Epithelial cell of proximal tubule (primary cell): ENCODE results near the gene IFI27L2. TPM values are rescaled to one million over a fixed set of nuclear protein-coding genes. Genes with fewer than 3 reads are reported as not detected.
A peak's percentile ranks its signal among the peaks of the same experiment; 100 is the strongest.

Experiments
- DNase-seq: peaks from one replicate; pipeline ENCODE4 v3.0.0-alpha.2; 2011; ENCODE audit warnings: low read depth
- H3K4me3 ChIP-seq: 2 replicates; pipeline ENCODE4 v1.5.1; 2011; ENCODE audit warnings: low read depth, mild to moderate bottlenecking, low read length
- total RNA-seq: library from RNA; depleted of rRNA; stranded (reverse); fragments of >200 nt; gene quantifications from 2 replicates; pipeline ENCODE4 v1.2.3, GENCODE V29; 2015
- TF ChIP-seq, protein P1 (sequence below): conservative IDR thresholded peaks from 2 replicates; pipeline ENCODE4 v1.5.1; 2012; ENCODE audit warnings: low read depth, mild to moderate bottlenecking, low read length

IFI27L2 gene
- total RNA-seq, 1 donor from 2014 or later, result 139 TPM

DNA sequence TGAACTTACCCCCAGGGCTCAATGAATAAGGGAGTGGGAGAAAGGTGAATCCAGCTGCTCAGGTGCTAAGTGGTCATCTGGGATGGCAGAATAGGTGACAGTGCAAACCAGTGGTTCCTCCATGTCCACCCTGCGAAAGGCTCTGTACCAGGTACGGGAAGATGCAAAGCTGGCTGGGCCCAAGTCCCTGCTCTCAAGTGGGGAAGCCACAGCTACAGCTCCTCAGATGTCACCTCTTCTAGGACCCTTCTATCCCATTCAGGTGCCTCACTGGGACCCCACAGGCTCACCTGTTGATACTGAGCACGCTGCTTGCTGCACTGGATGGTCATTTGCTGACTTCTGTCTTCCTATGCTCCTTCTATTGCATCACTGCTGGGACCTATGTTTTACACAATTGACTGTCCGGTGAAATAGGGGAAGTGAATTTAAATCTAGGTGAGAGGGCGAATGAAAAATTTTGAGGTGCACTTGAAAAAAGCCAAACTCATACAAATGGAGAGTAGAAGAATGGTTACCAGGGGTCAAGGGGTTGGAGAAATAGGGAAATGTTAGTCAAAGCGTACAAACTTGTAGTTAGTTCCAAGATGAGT lies 24.4 kb upstream of the IFI27L2 start:
- no peak for DNase-seq
- H3K4me3 ChIP-seq, result no peak overlapping the region
- TF ChIP-seq, protein P1, sequence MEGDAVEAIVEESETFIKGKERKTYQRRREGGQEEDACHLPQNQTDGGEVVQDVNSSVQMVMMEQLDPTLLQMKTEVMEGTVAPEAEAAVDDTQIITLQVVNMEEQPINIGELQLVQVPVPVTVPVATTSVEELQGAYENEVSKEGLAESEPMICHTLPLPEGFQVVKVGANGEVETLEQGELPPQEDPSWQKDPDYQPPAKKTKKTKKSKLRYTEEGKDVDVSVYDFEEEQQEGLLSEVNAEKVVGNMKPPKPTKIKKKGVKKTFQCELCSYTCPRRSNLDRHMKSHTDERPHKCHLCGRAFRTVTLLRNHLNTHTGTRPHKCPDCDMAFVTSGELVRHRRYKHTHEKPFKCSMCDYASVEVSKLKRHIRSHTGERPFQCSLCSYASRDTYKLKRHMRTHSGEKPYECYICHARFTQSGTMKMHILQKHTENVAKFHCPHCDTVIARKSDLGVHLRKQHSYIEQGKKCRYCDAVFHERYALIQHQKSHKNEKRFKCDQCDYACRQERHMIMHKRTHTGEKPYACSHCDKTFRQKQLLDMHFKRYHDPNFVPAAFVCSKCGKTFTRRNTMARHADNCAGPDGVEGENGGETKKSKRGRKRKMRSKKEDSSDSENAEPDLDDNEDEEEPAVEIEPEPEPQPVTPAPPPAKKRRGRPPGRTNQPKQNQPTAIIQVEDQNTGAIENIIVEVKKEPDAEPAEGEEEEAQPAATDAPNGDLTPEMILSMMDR, result no peak

DNA sequence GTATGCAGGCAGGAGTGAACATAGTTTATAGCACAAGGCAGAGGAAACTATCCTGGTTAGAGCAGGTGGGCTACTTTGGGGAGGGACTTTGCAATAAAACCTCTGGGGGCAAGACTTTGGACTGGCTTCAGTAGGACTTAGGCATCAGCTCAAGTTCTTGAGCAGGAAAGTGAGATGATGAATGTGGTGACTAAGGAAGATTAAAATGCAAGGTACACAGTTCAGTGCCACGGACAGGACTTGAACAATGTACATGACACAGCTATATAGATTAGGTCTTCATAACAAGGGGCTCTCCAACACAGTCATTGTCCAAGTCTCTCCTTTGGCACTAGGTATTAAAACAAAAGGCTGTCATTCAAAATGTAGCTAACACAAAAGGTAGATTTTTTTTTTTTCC lies 23.3 kb upstream of the IFI27L2 start:
- TF ChIP-seq, protein P1, result no peak
- no peak overlapping the region for H3K4me3 ChIP-seq
- DNase-seq, result no peak

GRCh38 chr14:94145902-94146527 lies 16.6 kb upstream of the IFI27L2 start:
- no peak for DNase-seq
- TF ChIP-seq, protein P1, result no peak
- H3K4me3 ChIP-seq, result no peak overlapping the region

DNA sequence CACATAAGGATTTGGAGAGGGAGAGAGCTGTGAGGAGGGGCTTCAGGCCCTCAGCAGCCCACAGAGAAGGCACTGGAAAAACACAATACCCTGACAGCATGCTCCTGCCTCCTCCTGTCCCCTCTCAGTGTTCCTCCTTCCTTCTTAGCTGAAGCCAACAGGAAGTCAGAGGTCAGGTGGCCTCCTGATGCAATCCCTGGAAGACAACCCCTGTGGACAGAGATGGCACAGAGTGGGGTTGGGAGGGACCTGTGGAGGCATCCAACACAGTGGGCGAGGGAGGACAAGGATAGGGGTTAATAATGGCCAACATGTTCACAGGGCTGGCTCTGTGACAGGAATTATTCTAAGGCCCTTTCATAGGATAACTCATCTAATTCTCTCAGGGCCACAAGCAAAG lies 15.4 kb upstream of the IFI27L2 start:
- TF ChIP-seq, protein P1, result no peak
- H3K4me3 ChIP-seq, result no peak overlapping the region
- no peak for DNase-seq

GRCh38 chr14:94143711-94144110 lies 14.3 kb upstream of the IFI27L2 start:
- no peak overlapping the region for H3K4me3 ChIP-seq
- TF ChIP-seq, protein P1, result no peak
- DNase-seq, result no peak

DNA sequence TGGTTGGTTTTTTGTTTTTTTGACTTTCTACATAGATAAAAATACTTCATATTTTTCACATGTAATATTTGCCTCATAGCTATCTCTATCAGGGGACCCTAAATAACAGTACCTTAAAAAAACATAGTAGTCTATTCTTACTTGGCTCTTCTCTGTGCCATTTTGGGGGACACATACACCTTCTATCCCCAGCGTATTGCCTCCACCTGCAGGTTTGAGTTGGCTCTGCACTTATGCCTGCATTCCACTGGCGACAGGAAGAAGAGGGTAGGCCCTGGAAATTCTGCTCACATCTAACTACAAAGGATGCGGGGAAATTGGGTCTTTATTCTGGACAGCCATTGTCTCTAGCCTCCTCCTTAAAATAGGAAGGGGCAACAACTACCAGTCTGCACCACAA lies 13.8 kb upstream of the IFI27L2 start:
- TF ChIP-seq, protein P1, result peak; percentile 56
- no peak overlapping the region for H3K4me3 ChIP-seq
- DNase-seq, result no peak

- no peak overlapping the region for H3K4me3 ChIP-seq
- TF ChIP-seq, protein P1, result no peak
- DNase-seq, result no peak
These were observed 13.4 kb upstream of the IFI27L2 start for GRCh38 chr14:94142836-94143235.
